ENCODE measurements around the gene MTHFSD.
"Not testable (repeated sequence)": the region's sequence is repeated elsewhere in the genome, so short reads cannot be mapped to it uniquely, and the experiment has no call there.

The MTHFSD gene, protein sequence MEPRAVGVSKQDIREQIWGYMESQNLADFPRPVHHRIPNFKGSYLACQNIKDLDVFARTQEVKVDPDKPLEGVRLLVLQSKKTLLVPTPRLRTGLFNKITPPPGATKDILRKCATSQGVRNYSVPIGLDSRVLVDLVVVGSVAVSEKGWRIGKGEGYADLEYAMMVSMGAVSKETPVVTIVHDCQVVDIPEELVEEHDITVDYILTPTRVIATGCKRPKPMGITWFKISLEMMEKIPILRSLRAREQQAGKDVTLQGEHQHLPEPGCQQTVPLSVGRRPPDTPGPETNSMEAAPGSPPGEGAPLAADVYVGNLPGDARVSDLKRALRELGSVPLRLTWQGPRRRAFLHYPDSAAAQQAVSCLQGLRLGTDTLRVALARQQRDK

DNA sequence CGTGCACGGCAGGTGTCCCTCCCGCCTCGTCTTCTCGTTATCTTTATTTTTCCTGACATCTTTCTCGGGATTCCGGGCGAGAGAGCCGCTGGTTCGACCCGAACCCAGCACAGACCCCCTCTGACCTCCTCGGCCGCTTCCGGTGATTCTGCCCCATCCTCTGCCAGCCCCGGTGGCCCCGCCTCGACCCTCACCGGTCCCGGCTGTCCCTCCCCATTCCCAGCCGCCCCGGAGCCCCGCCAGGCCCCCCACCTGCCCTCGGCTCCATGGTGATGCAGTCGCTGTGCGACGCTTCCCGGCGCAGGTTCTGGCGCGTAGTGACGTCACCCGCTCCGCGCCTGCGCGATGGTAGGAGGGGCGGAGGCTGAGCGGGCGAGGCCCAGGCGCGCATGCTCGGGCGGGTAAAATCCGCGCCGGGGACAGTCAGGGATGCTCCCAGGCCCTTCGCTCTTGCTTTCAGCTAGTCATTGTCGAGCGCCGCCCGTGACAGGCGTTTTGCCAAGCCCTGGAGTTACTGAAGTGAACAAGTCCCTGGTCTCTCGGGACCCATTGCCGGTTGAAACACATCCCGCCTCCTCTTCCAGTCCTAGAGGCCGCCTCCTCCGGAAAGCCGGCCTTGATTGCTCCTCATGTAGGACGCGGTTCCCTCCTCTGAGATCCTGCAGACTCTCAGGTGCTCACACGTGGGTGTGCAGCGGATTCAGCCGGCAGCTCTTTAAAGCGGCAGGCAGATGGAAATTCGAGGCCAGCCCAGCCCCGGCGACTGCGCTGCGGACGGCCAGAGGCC is at the start of gene MTHFSD:
Gene MTHFSD, minus strand, starts transcription at position 319 of the 787 bp plus-strand sequence. Its CDS starts 51 bp downstream, at position 268.
- peak; percentile 76 for DNase-seq

DNA sequence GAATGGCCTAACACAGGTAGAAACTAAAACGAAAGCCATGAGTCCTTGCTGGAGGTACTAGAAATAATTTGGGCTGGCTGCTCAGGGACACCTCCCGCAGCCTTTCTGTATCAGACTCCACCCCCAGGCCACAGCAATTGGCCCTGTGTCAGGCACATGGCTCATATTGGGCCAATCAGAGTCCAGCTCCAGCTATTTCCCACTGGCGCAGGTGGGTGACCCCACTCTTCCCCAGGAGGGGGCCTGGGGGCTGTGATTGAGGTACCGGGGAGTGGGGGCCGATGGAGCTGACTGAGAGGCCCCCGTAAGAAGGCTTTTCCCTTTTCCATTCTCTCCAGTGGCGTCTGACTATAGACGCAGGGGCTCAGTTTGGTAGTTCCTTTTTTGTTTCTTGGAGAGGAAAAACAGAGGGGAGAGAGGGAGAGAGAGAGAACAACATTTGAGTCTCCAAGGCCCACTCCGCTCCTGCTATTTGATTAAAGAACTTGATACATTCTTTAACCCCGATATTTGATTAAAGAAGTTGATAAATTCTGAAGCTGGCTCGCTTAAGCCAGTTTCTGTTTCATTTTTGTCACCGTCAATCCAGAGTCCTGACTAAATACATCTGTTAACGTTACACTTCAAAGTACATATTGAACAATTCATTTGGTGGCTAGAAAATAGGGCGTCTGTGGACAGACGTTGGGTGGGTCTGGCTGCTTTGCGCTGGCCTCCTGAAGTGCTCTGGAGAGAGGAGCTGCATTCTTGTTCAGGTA is 49.6 kb upstream of the MTHFSD start:
- DNase-seq, result no peak

DNA sequence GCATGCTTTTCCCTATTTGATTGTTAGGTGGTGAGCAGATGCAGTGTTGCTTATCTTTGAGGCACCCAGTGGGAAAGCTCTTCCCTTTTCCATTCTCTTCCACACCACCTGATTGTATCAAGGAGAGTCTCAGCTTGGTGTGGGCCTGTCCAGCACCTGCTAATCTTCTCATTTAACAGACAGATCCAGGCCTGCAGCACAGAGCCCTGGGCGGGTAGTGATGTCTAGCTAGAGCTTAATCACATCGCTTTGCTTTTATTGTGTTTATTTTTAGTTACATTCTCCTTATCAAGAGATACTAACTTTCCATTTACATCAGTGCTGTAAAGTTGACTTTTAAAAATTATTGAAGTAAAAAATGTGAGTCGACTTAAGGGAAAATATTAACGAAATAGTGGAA is 47.5 kb upstream of the MTHFSD start:
- no peak for DNase-seq

DNA sequence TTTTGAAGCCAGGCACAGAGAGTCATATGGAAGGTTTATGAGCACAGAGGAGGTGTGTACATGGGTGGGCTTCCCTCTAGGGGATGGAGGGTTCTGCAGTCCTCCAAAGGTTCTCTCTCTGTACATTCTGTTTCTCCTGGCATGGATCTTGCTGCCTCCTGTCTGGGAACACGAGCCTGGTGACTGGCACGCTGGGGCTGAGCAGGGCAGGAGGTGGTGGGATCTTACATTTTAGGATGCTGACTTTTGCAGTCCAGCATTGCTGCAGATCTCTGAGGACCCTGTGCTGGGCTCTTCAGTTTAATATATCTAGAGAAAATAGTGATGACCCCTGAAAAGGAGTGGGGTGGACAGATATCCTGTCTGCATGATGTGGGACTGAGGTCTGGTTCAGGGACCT is 46.3 kb upstream of the MTHFSD start:
- DNase-seq, result no peak

DNA sequence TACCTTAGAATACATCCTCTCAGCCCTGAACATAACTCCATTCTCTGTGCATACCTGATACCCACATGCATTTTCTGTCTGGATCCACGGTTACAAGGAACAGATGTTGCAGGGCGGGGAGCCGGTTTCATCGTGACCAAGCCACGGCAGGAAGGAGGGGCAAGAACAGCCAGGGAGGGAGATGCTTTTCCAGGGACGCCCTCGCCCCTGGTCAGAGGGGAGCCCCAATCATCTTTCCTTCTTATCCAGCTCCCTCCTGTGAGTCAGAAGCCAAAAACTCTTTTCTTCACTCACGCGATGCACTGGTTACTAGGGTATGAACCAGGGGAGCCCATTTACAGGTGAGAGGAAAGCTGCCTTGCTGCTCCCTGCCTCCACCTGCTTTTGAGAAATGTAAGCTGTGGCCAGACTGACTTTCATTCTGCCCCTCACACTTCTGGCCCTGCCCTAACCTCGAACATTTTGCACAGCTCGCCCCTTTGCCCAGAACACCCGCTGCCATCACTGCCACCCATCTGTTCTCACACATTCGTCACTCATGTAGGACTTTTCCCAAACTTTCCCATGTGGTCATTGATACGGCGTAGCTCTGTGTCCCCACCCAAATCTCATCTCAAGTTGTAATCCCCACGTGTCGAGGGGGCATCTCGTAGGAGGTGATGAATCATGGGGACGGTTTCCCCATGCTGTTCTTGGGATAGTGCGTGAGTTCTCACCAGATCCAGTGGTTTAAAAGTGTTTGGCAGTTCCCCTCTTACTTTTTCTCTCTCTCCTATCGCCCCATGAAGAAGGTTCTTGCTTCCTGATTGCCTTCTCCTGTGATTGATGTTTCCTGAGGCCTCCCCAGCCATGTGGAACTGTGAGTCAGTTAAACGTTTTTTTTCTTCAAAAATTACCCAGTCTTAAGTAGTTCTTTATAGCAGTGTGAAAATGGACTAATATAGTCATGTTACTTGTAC is 43.9 kb upstream of the MTHFSD start:
- DNase-seq, result no peak

DNA sequence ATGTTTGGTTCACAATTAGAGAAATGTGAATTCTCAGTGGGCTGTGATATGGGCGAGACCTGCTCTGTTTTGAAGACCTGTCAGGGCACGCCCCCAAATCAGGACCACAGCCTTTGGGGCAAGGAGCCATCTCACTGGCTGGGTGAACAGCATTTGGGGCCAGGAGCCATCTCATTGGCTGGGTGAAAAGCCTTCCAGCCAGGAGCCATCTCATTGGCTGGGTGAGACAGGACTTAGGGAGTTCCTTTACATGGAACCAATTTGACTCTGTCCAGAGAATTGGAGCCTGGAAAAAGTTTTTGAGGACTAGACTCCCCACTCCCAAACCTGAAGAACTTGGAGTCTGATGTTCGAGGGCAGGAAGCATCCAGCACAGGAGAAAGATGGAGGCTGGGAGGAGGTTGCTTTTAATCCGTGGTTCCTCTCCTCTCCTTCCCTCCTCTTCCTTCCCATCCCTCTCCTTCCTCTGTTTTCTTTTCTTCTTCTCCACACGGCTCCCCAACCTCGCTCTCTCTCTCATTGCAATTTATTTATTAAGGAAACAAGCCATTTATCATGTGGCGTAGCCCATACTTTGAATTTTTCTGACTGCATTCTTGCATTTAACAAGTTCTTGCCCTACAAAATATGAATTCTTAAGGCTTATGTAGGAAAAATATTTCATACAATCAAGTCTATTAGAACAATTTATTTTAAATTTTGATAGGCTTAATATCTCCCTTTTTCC is 43.0 kb upstream of the MTHFSD start:
- DNase-seq, result no peak

DNA sequence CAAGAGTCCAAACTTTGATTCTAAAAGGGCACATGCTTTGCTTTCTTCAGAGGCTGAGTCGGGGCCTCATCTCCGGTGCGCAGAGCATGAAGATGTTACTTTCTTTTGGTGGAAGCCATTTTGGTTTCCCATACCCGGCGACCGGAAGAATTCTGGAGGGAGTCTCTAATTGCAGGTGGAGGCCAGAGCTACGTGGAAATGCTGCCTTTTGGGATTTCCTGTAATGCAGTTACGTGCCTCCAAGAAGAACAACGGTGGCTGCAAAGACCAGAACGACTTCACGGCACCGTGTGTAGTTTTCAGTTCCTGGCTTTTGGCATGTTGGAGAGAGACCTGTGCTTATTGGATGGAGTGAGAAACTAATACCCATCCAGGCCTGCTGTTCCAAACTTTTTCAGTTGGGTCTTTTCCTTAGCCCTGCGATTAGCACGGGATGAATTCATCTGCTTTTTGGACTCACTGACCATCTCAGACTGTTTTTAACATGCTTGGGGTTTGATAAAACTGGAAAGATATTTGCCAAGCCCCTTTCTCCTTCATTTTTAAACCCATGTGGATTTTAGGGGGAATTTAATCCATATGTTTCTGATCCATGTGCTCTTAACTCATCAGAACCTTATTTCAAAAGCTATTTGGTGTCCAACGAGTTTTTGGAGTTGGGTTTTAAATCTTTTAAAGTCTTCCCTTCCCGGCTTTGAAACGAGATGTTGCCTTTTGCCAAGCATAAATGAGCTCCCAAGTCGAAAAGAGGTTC is 42.3 kb upstream of the MTHFSD start:
- no peak for DNase-seq

DNA sequence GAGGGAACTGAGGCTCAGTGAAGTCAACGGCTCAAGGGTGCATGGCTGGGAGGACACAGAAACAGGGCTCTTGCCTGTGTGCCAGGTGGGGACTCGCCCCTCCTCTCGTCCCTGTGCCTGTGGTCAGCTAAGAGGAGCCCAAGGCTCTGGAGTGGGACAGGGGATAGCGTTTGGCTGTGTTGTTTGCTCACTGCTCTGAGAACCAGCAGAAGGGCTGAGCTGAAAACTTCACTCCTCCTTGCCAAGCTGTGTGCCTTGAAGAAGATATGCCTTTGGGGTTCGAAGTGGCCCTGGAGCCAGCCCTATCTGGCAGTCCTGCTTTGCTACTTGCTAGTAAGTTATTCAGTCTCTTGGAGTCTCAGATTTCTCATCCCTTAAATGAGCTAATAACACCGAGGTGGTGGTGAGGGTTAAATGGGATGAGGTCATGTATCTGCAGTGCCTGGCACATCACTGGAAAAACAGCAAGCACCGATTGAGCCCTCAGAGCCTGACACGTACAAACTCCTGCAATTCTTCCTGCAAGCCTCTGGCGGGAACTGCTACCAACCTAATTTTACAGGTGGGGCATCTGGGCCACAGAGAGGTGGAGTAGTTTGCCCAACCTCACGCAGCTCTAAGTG is 41.1 kb upstream of the MTHFSD start:
- no peak for DNase-seq

DNA sequence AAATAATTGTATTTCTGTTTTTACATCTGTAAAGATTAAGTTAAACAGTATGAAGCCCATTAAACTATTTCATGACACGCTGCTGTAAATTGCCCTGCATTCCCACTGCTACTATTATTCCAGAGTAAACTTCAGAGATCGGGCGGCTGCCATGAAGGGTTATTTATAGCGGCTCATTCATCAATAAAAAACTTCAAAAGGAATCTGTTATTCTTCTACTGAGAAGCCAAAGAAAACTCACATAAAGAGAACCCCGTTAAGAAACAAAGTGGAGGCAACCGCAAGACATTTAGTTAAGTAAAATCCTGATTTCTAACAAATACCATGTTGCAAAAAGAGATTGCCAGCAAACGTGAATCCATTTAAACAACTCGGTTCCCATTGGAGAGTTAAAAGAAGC is 39.7 kb upstream of the MTHFSD start:
- no peak for DNase-seq

DNA sequence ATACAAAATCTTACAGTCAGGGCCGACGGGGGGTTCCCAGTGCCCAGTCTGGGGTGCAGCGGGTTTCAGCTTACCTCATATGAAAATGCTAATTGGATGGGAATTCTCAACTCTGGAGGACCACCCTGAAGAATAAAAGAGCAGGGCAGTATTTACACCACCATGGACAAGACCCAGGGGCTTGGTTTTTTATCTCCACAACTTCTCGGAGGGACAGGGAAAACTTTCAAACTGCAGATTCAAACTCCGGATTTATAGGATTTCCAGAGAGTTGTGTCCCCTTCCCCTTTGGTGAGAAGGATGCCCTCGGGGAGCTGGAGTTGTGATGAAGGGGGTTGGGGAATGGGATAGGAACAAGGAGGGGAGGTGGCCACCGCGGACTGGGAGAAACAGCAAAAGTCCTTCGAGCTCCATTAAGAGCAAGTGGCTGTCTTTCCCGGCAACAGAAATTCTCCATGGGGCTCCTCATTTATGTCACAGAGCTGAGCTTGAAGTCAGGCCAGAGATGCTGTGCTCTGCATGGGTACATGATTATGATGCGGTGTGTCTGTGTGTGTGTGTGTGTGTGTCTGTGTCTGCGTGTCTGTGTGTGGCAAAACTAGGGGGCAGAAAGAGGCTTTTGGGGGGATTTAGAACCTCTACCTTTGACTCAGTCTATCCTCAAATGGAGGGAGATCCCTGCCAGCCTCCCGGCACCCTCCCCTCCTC is 39.0 kb upstream of the MTHFSD start:
- no peak for DNase-seq

DNA sequence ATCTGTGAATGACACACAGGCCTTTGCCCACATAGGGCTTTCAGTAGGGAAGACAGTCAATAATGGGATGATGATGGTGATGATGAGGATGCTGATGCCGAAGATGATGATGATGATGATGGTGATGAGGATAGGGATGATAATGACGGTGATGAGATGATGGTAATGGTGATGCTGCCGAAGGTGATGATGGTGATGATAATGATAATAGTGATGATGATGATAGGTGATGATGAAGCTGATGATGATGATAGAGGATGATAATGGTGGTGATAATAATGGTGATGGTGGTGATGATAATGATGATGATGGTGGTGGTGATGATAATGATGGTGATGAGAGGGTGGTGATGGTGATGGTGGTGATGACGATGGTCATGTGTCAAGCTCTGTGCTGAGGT is 36.2 kb upstream of the MTHFSD start:
- DNase-seq, result no peak

DNA sequence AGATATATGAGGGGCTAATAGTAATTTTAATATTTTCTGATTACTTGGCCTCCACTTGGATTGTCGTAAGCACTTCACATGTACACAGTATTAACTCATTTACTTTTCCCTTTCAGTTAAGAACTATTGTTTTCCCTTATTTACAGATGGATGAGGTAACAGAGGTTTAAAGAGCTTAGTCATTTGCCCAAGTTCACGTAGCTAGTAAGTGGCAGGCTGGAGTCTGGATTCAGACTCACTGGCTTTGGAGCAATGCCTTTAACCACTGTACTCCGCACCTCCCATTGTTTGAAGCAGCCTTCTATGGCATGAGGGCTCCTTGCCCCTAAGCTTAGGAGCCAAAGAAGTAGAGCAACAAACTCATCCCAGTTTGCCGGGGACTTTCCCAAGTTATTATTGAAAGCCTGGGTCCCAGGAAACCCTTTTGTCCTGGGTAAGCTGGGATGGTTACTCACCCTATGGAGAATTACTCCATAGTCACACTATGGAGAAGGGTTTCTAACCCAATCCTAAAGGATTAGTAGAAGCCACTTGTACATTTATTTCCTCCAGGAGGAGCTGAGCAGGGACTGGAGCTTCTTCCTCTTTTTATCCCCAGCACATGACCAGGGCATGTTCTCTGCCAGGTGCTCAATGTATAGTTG is 35.6 kb upstream of the MTHFSD start:
- DNase-seq, result no peak

DNA sequence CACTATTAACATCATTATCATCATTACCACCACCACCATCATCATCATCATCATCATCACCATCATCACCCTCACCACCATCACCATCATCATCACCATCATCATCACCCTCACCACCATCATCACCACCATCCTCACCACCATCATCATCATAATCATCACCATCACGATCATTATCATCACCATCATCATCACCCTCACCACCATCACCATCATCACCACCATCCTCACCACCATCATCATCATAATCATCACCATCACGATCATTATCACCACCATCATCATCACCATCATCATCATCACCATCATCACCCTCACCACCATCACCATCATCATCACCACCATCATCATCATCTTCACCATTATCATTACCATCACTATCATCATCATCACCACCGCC is 32.9 kb upstream of the MTHFSD start:
- DNase-seq, result not testable (repeated sequence)

DNA sequence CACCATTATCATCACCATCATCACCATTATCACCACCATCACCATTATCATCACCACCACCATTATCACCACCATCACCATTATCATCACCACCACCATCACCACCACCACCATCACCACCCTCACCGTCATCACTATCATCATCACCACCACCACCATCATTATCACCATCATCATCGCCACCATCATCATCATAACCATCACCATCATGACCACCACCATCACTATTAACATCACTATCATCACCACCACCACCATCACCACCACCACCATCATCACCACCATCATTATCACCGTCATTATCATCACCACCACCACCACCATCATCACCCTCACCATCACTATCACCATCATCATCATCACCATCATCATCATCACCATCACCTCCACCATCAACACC is 32.5 kb upstream of the MTHFSD start:
- no peak for DNase-seq

DNA sequence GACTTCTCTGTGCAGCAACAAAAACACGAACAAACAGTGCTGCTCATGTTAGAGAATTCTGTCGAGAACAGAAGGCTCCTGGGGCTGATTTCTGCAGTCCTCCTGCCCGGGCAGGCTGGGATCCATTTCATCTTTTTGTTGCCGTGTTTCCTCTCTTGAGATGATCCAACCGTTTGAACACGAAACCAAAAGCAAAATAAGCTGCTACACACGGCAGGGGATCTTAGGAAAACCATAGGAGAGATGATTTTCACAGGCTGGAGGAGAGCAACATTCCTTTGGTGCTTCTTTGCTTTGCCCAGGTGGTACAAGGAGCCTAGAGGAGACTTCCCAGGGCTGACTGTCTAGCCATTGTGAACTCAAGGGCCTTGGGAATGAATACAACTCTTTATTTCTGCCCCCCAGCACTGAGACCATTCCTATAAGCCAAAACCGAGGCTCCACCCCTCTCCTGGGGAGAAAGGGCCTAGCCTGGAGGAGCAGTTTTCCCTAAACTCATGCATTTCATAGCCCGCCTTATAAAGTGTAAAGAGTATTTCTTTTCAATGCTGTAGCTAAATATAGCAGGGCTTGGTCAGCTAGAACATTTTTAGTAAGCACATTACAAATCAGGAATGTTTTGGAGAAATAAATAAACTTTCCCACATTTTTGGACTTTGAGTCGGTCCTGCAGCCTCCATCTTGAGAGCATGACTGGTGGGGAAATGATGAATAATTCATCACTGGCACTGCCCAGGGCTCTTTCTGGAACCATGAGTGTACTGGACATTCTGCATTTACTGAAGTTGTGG is 31.0 kb upstream of the MTHFSD start:
- DNase-seq, result no peak

DNA sequence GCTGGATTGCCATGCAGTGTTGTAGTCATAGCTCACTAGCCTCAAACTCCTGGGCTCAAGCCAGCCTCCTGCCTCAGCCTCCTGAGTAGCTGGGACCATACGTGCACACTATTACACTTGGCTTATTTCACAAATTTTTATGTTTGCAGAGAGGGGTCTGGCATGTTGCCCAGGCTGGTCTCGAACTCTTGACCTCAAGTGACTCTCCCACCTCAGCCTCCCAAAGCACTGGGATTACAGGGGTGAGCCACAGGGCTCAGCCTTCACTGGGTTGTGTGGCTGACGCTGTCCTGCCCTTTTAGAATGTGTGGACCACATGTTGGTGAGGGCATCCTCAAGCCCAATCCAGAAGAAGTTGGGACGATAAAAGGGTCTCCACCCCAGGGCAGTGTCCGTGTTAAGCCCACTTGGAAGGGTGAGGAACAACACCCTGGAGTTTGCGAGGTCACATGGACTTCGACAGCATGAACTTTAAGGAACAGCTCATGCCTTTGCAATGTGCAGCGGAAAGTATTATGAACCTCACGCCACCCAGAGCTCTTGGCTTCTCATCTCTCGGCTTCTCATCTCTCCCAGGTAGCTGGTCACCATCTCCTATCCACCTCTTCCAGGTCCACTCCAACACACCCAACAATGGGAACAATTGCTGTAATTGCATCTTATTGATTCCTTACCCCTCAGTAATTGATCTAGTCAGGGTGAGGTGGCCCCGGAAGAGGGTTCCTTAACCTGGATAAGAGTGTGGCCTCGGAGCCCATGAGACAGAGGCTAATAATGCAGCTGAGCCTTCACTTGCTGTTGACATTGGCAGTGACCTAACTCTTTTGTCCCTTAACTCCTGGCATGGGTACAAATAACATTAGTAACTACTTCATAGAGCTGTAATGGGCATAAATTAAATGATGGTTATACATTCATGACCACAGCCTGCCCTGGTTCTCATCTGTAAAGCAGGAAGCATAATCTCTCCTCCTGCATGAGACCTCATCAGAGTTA is 30.0 kb upstream of the MTHFSD start:
- peak; percentile 49 for DNase-seq

DNA sequence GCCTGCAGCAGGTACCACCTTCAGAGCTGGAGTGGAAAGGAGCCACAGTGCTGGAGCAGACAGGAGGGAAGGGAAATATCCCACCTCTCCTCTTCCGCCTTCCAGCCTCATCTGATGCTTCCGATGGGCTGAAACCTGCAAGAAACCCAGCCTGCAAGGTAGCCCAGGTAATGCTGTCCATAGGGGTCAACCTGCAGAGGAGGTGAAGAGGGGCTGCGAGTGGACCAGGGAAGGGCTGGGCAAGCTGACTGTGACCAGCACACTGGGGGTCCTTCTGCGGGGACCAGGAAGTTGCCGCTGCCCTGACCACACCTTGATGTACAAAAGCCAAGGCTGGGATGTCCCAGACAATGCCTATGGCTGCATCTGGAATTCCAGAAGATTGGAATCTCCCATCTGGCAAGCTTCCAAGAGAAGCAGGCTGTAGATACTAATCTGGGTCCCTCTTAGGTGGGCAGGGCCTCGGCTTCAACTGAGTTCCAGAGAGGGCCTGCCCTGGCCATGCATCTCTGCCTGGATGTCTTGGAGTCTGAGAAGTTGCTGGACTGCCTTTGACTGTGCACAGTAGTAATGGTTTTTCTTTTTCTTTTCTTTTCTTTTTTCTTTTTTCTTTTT is 29.1 kb upstream of the MTHFSD start:
- DNase-seq, result no peak
